H4 (cell line): ENCODE measurements around the gene GOLGA3. TPM values are rescaled to one million over a fixed set of nuclear protein-coding genes. Genes with fewer than 3 reads are reported as not detected.
A peak's percentile ranks its signal among the peaks of the same experiment; 100 is the strongest.
"Not testable (repeated sequence)": the region's sequence is repeated elsewhere in the genome, so short reads cannot be mapped to it uniquely, and the experiment has no call there.

Experiments
- DNase-seq: peaks from one replicate; pipeline ENCODE4 v3.0.0-alpha.2; 2015; ENCODE audit warnings: low spot score
- total RNA-seq: library from RNA; depleted of rRNA; stranded (reverse); fragments of >200 nt; shearing (Covaris generic); gene quantifications from 2 replicates; pipeline ENCODE4 v1.2.3, GENCODE V29; 2014

The GOLGA3 gene
- total RNA-seq, 1 experiment from 2014 or later = 37.3 TPM

DNA sequence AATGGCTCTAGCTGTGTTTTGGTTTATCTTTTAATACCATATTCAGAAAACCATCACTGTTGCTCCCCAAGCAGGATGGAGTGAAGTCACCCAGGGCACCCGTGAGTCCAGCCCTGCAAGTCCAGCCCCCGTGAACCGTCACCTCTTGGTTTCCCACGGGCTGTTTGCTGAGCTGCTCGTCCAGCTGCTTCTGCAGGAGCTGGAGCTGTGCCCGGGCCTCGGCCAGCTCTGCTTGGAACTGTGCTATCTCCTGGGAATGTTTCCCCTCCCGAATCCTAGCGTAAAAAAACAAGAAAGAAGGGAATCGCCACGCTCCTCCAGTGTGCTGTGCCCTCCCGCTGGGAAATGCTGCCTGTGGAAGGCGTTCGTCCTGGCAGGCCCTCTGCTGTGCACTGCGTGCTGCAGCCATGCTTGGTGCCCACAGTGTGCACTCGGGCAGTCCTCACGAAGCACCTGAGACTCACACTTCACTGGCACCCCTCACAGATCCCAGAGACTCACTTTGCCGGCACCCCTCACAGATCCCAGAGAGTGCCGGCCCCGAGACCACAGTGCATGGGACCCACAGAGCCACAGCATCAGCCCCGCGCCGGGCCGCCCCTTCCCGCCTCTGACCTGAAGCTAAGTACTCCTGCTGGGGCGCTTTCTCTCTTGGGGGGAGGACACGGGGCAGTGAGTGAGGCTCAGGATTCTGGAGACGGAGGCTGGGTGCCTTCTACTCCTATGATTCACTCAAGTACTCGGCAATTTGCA is 51.7 kb downstream of the GOLGA3 start:
- no peak for DNase-seq

DNA sequence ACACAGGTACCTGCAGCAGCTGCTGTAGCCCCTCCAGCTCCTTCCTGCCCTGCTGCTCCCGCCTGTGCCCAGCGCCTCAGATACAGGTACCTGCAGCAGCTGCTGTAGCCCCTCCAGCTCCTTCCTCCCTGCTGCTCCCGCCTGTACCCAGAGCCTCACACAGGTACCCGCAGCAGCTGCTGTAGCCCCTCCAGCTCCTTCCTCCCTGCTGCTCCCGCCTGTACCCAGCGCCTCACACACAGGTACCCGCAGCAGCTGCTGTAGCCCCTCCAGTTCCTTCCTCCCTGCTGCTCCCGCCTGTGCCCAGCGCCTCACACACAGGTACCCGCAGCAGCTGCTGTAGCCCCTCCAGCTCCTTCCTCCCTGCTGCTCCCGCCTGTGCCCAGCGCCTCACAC is 52.4 kb downstream of the GOLGA3 start:
- not testable (repeated sequence) for DNase-seq

DNA sequence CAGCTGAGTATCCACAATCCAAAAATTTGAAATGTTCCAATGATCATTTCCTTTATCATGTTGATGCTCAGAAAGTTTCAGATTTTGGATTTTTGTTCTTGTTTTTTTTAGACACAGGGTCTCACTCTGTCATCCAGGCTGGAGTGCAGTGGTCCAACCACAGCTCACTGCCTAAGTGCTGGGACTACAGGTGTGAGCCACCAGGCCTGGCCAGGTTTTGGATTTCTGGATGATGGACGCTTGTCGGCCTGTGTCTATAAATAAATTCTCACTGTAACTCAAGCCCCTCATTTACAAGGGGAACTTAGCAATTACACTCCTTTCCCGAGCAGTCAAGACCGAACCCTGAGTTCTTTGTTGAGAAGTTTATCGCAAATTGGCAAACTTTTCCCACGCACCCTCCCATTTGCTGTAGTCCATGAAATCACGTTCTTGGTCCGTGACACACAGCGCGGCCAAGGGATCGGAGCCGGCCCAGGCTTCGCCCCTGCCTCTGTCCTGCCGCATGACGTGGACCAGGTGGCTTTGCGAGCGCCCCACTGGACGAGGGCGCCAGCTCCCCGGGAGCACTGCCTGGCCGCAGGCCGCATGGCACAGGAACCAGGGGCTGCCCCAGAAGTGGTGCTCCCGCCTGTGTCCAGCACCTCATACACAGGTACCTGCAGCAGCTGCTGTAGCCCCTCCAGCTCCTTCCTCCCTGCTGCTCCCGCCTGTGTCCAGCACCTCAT is 53.0 kb downstream of the GOLGA3 start:
- no peak for DNase-seq

DNA sequence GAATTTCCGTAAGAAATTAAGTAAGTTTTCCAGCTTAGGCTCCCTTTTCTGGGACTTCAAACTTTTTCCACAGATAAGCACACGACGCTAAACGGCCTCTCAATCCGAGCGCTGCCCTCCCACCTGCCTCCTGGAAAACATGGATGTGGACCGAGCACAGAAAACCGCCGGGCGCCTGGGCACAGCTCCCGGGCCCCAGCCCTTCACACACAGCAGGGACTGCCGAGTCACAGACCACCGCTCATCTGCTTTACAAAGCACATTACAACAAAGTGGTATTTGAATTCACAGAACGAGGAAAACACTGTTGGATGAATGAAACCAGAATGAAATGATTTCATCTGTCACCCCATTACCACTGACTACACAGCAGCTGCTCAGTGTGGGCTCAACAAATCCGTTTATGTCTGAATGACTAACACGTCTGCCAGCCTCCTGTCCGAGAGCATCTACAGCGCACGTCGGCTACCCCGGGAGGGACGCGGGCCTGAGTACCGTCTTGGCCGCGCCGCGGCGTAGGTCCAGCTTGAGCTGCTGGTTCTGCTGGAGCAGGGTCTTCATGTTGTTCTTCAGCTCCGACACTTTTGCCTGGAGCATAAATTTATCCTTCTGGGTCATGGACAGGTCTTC is 53.9 kb downstream of the GOLGA3 start:
- no peak for DNase-seq

DNA sequence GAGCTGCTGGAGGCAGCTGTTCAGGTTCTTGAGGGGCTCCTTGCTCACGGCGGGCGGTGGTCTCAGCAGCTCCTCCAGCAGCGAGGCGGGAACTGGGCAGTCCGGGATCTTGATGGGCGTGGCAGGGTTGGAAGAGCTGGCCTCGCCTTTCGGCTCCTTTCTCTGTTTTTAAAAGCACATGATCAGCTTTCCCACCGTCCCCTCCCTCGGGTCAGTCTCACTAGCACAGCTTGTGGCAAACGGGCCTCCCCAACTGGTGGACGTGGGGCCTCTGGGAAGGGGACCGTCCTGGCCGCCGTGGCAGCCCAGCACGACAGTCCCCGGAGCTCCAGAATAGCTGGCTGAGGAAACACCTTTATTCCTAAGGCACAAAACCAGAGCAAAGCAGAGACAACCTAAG is 54.5 kb downstream of the GOLGA3 start:
- DNase-seq = no peak

DNA sequence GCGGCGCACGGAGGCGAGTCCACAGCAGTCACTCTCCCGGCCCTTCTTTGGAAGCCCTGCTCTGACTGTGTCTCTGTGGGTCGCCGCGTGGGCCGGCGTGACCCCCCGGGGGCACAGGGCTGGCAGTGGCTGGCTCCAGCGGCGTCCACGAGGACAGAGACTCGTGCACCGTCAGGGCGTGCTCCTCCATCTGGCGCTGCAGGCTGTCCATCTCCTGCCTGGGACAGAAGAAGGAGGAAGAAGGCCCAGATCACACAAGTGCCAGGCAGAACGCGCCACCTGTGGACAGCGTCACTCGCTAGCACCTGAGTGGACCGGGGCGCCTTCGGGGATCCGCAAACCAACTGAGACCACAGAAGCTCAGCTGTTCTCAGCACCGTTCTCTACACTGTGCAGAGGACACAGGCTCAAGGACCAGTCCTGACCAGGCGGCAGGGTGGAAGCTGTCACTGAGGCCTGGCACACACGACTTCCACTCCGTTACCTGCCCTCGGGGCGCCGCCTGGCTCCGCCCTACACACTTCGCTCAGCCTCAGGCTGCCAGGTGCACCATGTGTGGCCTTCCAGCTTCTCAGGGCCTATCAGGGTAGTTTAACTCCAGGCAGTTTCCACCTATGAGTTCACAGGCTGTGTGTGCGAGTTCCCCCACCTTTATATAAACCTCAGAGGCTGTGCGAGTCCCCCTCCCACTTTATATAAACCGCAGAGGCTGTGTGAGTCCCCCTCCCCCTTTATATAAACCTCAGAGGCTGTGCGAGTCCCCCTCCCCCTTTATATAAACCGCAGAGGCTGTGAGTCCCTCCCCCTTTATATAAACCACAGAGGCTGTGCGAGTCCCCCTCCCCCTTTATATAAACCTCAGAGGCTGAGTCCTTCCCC is 55.4 kb downstream of the GOLGA3 start:
- no peak for DNase-seq

DNA sequence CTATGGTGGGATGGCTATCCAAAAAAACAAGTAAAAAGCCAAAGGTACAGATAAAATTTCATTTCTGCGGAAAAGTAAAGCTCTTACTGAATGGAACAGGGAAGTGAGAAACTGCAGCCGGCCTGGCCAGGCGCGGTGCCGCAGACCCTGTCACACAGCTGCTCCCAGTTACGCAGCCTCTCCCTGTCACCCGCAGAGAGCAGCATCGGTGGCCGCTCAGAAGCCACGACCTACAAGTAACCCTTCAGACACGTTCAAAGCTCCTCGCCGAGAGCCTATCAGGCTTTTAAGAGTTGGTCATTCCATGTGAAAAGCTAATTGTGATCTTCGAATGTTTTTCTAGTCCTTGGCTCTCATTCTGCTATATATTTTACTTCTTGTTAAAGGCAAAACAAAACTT is 56.1 kb downstream of the GOLGA3 start:
- no peak for DNase-seq

DNA sequence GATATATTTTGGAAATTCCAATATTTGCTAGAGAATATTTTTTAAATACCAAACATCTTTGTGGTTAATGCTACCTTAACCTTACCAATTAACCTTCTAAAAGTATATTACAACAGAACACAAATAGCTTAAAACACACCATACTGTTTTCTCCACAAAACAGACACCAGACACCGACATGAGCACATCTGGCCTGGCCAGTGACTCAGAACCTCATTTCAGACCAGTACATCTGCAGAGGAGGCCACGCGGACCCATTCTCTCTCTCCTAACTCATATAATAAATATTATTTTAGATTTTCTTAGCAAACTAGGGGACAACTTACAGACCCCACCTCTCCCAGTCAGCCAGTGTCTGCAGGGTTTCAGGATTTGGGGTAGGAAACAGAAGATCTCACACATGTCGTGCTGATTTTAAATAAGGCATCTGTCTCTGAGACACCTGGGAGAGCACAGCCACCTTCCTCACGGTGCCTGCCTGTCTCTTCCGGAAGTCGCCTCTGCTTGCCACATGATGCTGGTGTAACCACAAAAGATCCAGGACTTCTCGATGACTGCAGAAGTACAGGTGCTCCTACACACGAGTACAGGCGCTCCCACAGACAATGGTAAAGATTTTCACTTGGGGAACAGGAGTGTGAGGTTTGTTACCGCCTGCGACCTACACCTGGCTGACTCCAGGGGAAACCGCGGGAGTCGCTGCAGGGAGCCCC is 57.4 kb downstream of the GOLGA3 start:
- DNase-seq = no peak

GRCh38 chr12:132766380-132767085 is 62.1 kb downstream of the GOLGA3 start:
- DNase-seq = no peak

DNA sequence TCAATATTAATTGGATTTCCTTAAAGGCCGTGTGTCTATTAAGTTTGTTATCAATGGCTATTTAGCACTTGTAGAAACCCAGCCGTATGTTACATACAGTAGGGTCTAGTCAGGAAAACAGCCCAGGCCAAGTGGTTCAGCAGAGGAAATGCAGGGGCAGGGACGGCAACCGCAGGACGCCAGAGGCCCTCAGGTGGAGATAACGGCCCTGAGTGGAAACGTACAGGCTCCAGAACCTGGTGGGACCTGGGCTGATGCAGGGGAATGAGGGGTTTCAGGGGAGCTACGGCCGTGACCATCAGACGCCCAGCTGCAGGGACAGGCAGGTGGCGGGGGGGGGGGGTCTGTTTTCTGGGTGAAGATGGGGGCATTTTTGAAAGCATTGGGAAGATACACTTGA is 63.3 kb downstream of the GOLGA3 start:
- DNase-seq = no peak

- no peak for DNase-seq
Observed at GRCh38 chr12:132764231-132764630, 64.4 kb downstream of the GOLGA3 start.

DNA sequence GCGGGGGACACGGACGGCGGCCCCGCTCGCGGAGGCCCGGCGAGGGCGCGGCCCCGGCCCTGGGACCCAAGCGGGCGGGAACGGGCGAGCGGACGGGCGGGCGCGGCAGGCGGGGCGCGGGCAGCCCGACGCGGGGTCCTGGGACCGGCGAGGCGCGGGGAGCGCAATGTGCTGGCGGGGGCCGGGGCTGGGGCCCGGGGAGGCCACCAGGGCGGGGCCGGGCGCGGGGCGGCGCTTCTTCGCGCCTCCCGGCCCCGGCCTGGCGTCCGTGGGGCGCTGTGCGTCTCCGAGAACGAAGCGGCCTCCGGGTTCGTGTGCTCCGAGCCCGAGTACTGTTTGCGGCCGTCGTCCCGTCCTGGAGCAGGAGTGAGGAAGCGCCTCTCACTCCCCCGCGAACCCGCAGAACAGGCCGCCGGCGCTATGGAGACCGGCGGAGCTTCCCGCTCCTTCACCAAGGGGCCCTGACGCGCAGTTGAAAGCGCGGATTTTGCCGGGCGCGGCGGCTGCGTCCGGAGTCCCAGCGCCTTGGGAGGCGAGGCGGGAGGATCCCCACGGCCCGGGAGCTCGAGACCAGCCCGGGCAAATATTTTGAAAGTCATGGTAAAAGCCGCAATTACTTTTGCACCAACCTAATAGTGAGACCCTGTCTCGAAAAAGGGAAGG is 66.6 kb downstream of the GOLGA3 start:
- DNase-seq = peak; percentile 75

DNA sequence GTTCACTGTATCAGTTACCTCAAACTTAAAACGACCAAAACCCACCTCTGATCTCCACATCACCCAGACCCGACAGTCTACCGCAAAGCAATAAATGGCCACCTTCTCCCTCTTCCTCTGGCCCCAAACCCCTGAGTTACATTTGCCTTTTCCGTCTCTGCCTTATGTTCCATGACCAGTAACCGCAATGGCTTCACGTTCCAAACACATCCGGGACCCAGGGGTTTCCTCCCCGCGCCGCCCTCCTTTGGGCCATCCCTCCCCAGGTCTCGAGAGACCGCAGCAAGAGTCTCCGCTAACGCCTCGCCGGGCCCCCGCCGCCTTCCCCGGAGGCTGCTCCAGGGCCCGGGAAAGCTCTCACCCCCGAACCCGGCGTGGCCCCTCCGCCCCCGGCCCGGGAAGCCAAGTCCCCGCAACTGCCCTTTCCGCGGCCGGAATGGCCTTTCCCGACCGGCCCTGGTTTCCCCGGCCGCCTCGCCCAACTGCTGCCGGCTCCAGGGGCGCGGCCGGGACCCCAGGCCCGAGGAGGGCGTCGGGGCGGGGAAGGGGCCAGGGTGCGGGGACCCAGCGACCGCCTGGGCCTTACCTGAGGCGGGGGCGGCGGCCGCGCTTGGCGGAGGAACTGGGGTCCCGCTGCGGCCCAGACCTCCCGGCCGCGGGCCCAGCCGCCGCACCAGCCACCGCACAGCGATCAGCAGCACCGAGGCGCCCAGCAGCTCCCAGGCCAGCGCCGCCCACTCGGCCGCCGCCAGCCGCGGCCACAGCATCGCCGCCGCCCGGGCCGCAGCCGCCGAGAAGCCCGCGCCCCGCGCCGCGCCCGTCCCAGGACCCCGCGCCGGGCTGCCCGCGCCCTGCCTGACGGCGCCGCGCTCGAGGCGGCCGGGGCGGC is 67.4 kb downstream of the GOLGA3 start, which contains the start of gene ANKLE2:
ANKLE2 (minus strand) TSS at position 801 of the 889 bp plus-strand sequence; CDS start at position 767, 34 bp downstream.
- DNase-seq = peak; percentile 44

GRCh38 chr12:132759359-132759758 is 69.3 kb downstream of the GOLGA3 start:
- no peak for DNase-seq

- DNase-seq = not testable (repeated sequence)
Observed at GRCh38 chr12:132758825-132759224, 69.8 kb downstream of the GOLGA3 start.

GRCh38 chr12:132754160-132754932 is 74.3 kb downstream of the GOLGA3 start:
- DNase-seq = no peak

- not testable (repeated sequence) for DNase-seq
Observed at GRCh38 chr12:132753670-132754069, 75.0 kb downstream of the GOLGA3 start.

GRCh38 chr12:132748319-132748718 is 80.3 kb downstream of the GOLGA3 start:
- DNase-seq = no peak
